Parathyroid adenoma (tissue), 2 donors: ENCODE results near the gene MYLK.

ENCODE experiments used
- H2AFZ ChIP-seq: fragments of 300-600 bp; sonication (generic); one replicate; pipeline ENCODE4 v1.7.0; 2017; ENCODE audit warnings: antibody characterized with exemption, mild to moderate bottlenecking
- H3K27ac ChIP-seq: fragments of 300-600 bp; sonication (generic); one replicate; pipeline ENCODE4 v1.7.0; 2017
- H3K27me3 ChIP-seq: fragments of 300-600 bp; sonication (generic); one replicate; pipeline ENCODE4 v1.7.0; 2017; ENCODE audit warnings: low read length; ENCODE audit not compliant: control insufficient read depth, insufficient read depth
- H3K36me3 ChIP-seq: fragments of 300-600 bp; sonication (generic); one replicate; pipeline ENCODE4 v1.7.0; 2017; ENCODE audit warnings: low read length; ENCODE audit not compliant: control insufficient read depth, insufficient read depth
- H3K4me1 ChIP-seq: fragments of 300-600 bp; sonication (generic); one replicate; pipeline ENCODE4 v1.7.0; 2017; ENCODE audit warnings: control low read depth
- H3K4me2 ChIP-seq: fragments of 300-600 bp; sonication (generic); one replicate; pipeline ENCODE4 v1.7.0; 2017; ENCODE audit warnings: low read length
- H3K4me3 ChIP-seq: fragments of 300-600 bp; sonication (generic); one replicate; pipeline ENCODE4 v1.7.0; 2017; ENCODE audit warnings: low read depth, low read length
- H3K79me2 ChIP-seq: fragments of 300-600 bp; sonication (generic); one replicate; pipeline ENCODE4 v1.7.0; 2017; ENCODE audit warnings: control low read depth
- H3K9ac ChIP-seq: fragments of 300-600 bp; sonication (generic); one replicate; pipeline ENCODE4 v1.7.0; 2017; ENCODE audit warnings: mild to moderate bottlenecking
- H3K9me3 ChIP-seq: fragments of 300-600 bp; sonication (generic); one replicate; pipeline ENCODE4 v1.7.0; 2017; ENCODE audit warnings: low read length; ENCODE audit not compliant: control insufficient read depth
- TF ChIP-seq, protein P1 (sequence below): fragments of 300-600 bp; sonication (generic); IDR thresholded peaks from one replicate; pipeline ENCODE4 v1.7.0; 2017; ENCODE audit warnings: antibody characterized with exemption, mild to moderate bottlenecking
- donor health status: primary hyperparathyroidism.

Gene MYLK

DNA sequence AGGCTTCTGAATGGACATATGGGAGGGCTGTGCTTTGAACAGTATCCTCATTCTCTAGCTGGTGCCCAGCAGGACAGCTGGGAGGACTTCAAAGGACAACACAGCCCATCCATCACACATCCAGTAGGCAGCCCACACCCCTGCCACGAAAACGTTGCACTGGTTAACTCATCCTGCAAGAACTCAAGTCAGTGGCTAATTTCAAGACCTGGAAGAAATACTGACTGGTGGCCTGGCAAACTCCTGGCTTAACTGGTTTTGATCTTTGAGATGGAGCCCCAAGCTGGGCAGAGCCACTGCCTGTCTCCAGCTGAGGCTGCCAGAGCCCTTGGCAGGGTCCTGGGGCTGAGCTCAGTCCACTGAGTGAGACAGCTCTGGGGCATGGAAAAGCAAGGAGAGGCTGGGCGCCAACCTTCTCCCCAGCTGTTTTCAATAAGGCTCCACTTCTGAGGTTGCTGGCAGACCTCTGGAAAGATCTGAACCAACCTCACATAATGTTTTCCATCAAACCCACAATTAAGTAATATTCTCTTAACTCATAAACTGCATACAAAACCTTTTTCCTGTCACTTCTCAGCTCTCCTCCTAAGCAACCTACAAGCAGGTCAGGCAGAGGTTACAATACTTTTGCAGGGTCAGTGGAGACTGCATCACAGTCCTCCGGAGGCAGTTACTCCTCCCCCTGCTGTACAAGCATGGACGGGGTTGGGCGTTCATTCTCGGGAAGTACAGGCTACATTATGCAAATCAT, 110.3 kb downstream of the MYLK start:
- H3K27me3 ChIP-seq = no peaks in the 10 kb centered on the region
- H2AFZ ChIP-seq = no peak overlapping the region
- H3K9me3 ChIP-seq = no peaks in the 10 kb centered on the region
- H3K36me3 ChIP-seq = no peaks in the 10 kb centered on the region
- no peak overlapping the region for H3K27ac ChIP-seq
- no peaks in the 10 kb centered on the region for H3K4me1 ChIP-seq
- H3K4me2 ChIP-seq = no peak overlapping the region
- H3K79me2 ChIP-seq = no peaks in the 10 kb centered on the region
- H3K9ac ChIP-seq = no peak overlapping the region
- TF ChIP-seq, protein P1, sequence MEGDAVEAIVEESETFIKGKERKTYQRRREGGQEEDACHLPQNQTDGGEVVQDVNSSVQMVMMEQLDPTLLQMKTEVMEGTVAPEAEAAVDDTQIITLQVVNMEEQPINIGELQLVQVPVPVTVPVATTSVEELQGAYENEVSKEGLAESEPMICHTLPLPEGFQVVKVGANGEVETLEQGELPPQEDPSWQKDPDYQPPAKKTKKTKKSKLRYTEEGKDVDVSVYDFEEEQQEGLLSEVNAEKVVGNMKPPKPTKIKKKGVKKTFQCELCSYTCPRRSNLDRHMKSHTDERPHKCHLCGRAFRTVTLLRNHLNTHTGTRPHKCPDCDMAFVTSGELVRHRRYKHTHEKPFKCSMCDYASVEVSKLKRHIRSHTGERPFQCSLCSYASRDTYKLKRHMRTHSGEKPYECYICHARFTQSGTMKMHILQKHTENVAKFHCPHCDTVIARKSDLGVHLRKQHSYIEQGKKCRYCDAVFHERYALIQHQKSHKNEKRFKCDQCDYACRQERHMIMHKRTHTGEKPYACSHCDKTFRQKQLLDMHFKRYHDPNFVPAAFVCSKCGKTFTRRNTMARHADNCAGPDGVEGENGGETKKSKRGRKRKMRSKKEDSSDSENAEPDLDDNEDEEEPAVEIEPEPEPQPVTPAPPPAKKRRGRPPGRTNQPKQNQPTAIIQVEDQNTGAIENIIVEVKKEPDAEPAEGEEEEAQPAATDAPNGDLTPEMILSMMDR = no peak
- H3K4me3 ChIP-seq = no peak overlapping the region

DNA sequence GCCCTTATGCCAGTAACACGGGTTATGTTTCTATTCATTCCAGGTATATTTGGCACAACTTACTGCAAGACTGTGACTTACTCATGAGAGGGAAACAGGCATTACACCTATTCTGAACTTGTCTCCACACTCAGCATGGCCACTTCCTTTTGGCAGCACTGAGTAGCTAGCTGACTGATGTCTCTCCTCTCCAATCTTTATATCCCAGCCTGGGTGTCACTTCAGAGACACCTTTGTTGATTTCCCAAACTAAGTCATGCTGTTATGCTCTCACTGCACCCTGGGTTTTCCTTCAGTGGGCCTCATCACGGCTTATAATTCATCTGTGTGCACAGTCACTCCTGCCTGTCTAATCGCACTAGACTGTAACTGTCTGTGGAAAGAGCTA, 114.8 kb downstream of the MYLK start:
- H3K27me3 ChIP-seq = no peaks in the 10 kb centered on the region
- H3K4me2 ChIP-seq = no peak overlapping the region
- H3K27ac ChIP-seq = no peak overlapping the region
- H3K4me1 ChIP-seq = no peaks in the 10 kb centered on the region
- H3K9ac ChIP-seq = no peak overlapping the region
- no peak overlapping the region for H2AFZ ChIP-seq
- no peaks in the 10 kb centered on the region for H3K79me2 ChIP-seq
- no peak overlapping the region for H3K4me3 ChIP-seq
- H3K9me3 ChIP-seq = no peaks in the 10 kb centered on the region
- H3K36me3 ChIP-seq = no peaks in the 10 kb centered on the region
- TF ChIP-seq, protein P1 = no peak

DNA sequence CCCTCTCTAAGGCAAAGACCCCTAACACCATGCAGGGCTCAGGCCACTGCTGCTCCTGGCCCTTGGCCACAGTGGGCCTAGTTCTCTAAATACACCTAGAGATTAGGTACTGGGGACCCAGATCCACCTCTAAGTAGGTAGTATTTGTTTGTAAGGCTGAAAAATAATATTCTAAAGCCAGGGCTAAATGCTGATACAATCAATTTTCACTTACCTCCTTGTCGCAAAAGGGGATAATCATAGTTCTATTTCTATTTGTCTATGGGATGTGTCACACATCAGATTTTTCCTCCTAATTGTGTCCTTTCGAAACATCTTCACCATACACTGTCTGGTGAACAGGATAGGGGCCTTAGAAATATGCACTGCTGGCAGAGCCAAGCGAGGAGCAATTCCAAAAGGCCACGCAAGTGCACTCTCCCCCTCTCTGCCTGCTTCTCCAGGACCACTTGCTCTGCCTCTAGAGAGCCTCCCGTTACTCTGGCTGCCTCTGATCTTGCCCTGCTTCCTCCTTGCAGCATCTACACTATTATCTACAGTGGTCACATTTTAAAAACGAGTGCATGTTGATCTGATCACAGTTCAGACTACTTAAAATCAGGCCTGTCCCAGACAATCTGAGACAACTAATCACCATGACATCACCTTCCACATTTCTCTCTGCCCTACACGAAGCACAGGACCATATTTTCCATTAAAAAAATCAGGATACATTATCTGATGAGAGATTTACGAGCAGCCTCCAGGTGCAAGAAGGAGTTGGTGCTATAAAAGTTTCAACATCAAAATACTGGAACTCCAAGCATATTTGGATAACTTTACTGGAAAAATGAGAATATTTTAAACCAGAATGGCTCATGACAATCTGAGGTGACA, 115.4 kb downstream of the MYLK start:
- Histone ChIP-seq H3K9ac (no peak overlapping the region), H3K79me2 (no peaks in the 10 kb centered on the region), H3K4me2 (no peak overlapping the region), H3K27me3 (no peaks in the 10 kb centered on the region), H3K36me3 (no peaks in the 10 kb centered on the region), H3K4me3 (no peak overlapping the region), H2AFZ (no peak overlapping the region), H3K27ac (no peak overlapping the region), H3K4me1 (no peaks in the 10 kb centered on the region), H3K9me3 (no peaks in the 10 kb centered on the region)
- TF ChIP-seq, protein P1 = no peak

DNA sequence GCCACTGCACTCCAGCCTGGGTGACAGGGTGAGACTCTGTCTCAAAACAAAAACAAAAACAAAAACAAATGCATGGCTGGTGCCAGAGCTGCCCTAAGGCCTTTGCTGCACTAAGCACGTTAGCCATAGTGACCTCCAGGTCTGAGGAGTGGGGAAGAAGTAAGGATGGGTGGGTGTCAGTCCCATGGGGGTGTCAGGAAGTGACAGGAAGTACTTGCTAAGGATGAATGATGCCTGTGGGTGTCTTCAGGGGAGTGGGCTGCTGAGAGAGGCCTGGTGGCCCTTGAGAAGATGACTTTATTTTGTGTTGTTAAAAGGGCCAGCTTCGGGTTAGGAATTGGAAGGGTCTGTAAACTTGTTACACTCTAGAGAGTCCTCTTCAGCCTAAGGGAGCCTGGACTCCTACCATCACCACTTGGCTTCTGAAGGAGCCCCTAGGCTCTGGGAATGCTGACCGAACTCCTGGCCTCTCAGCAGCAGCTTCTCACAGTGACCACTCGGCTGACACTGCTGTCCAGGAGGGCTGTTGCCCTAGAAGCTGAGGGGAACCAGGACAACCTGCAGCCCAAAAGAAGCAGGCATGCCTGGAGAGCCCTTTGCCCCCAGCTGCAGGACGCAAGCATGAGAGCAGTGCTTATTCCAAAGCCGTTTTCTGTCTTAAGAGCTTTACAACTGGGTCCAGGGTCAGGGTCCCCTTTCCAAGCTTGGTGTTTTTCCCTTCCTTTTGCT, 116.4 kb downstream of the MYLK start:
- Histone ChIP-seq H3K79me2 (no peaks in the 10 kb centered on the region), H3K27ac (no peak overlapping the region), H3K4me1 (no peaks in the 10 kb centered on the region), H3K4me3 (no peak overlapping the region), H2AFZ (no peak overlapping the region), H3K9me3 (no peaks in the 10 kb centered on the region), H3K4me2 (no peak overlapping the region), H3K27me3 (no peaks in the 10 kb centered on the region), H3K36me3 (no peaks in the 10 kb centered on the region), H3K9ac (no peak overlapping the region)
- TF ChIP-seq, protein P1 = no peak
